Right lobe of liver (tissue), 6 donors: ENCODE measurements around the gene TMEM72. TPM values are rescaled to one million over a fixed set of nuclear protein-coding genes. Genes with fewer than 3 reads are reported as not detected.

ENCODE experiments used
- ATAC-seq, 4 donors: fragments of 200-7000 bp; cut with Tn5 transposase; one replicate each; pipeline ENCODE4 v1.9.1; 2020; ENCODE audit warnings: mild to moderate bottlenecking in 4 of 4, moderate library complexity in 4 of 4
- DNase-seq, 3 donors: peaks; one replicate each; pipeline ENCODE4 v3.0.0-alpha.2; 2020
- H3K27ac ChIP-seq, 3 donors: fragments of 200-600 bp; one replicate each; pipeline ENCODE4 v1.8.0; 2022
- H3K27me3 ChIP-seq, 2 donors: fragments of 200-600 bp; one replicate each; pipeline ENCODE4 v1.8.0; 2022
- H3K36me3 ChIP-seq, 4 donors: fragments of 200-600 bp; sonication (generic) in 1 of 4; one replicate each; pipeline versions ENCODE4 v1.5.1 to v1.8.0; 2017 to 2022; ENCODE audit warnings: control low read depth in 1 of 4
- H3K4me1 ChIP-seq, 4 donors: fragments of 200-600 bp; sonication (generic) in 1 of 4; one replicate each; pipeline versions ENCODE4 v1.5.1 to v1.8.0; 2017 to 2022; ENCODE audit warnings: control low read depth in 1 of 4
- H3K4me3 ChIP-seq, 3 donors: fragments of 200-600 bp; one replicate each; pipeline ENCODE4 v1.8.0; 2022
- H3K9me3 ChIP-seq, 4 donors: fragments of 200-600 bp; sonication (generic) in 1 of 4; one replicate each; pipeline versions ENCODE4 v1.5.1 to v1.8.0; 2017 to 2022; ENCODE audit warnings: control low read depth in 1 of 4
- CTCF ChIP-seq, 4 donors: fragments of 200-600 bp in 3 of 4; fragments of 450-650 bp in 1 of 4; IDR thresholded peaks; one replicate each; pipeline versions ENCODE4 v1.5.1 to v1.8.0; 2016 to 2022; ENCODE audit warnings: antibody characterized with exemption in 4 of 4, mild to moderate bottlenecking in 2 of 4
- POLR2A ChIP-seq: fragments of 450-650 bp; IDR thresholded peaks from one replicate; pipeline ENCODE4 v1.6.1; 2017; ENCODE audit warnings: antibody characterized with exemption, mild to moderate bottlenecking
- WGBS: methylation state at CpG from one replicate; pipeline ENCODE4 v1.1.6; 2018; ENCODE audit warnings: low coverage, low lambda C conversion rate; ENCODE audit not compliant: insufficient coverage; ENCODE audit errors: missing lambda C conversion rate; 5-methylcytosine and 5-hydroxymethylcytosine counted together
- intact Hi-C, 2 donors: fragments of 100-400 bp; cut with DNase I; formaldehyde crosslinking; loops; one replicate each; pipeline versions ENCODE4 v1.11.2 to v1.14.1; 2022
- total RNA-seq, 6 experiments: library from RNA; depleted of rRNA in 2 of 6; stranded (reverse); fragments of >200 nt in 2 of 6; fragmentation: NEBNext Ultra II Directional in 3 of 6; extraction: Animal tissue kit (Norgen Biotek cat#: 25700) in 3 of 6; gene quantifications; one replicate each; pipeline versions ENCODE4 v1.1.0 to v1.2.4, GENCODE V29; 2016 to 2023
- donor health status: DM: no; HTN: yes; CAD: no.
- donor health status: DM: no; HTN: no; CAD: no.
- donor health status: DM: no; HTN: no; CAD: no.
- donor health status: DM: no; HTN: yes; CAD: no.
- donor health status: DM: no; HTN: yes; CAD: no.

Gene TMEM72
- total RNA-seq, 6 experiments from 2014 or later: not detected

GRCh38 chr10:44978570-44979280 lies 67.6 kb downstream of the TMEM72 start, which contains the start of gene DEPP1:
TSS of gene DEPP1 (minus strand) at chr10:44978809. CDS start at chr10:44978030, 779 bp downstream.
- H3K27ac ChIP-seq: peak within 1 kb of the TSS; percentile 90 to 96 (median 93)
- intact Hi-C loops: no loop called here
- 7% methylated on average over 3 of the region's 12 CpGs for WGBS
- H3K4me1 ChIP-seq: peaks cover 0 to 70% (median 31%) of the 10 kb centered on the region in 4 donors
- TF ChIP-seq CTCF (IDR thresholded peaks at IDR 0.05) (peak in 2 of 4 donors; percentile 16 to 23), POLR2A (peak; percentile 99)
- ATAC-seq (peak; percentile 30 to 65 (median 56)), DNase-seq (peak; percentile 94 to 95 (median 94))
- H3K27me3 ChIP-seq: no peaks in the 10 kb centered on the region
- no peaks in the 10 kb centered on the region for H3K9me3 ChIP-seq
- peaks cover 0 to 3% (median 0%) of the 10 kb centered on the region in 4 donors for H3K36me3 ChIP-seq
- H3K4me3 ChIP-seq: peak within 1 kb of the TSS; percentile 68 to 83 (median 81)

- WGBS: 73% methylated on average over 10 of the region's 13 CpGs
- ATAC-seq: no peak
- no peaks in the 10 kb centered on the region for H3K9me3 ChIP-seq
- no peaks in the 10 kb centered on the region for H3K27me3 ChIP-seq
- peak in 1 of 3 donors; percentile 49 for DNase-seq
- peak overlapping the region in 2 of 3 donors; percentile 68 to 83 for H3K4me3 ChIP-seq
- intact Hi-C loops: no loop called here
- TF ChIP-seq POLR2A (no peak), CTCF (IDR thresholded peaks at IDR 0.05) (no peak)
- H3K27ac ChIP-seq: peak overlapping the region; percentile 90 to 96 (median 93)
- H3K36me3 ChIP-seq: peaks cover 0 to 3% (median 0%) of the 10 kb centered on the region in 4 donors
- peaks cover 0 to 62% (median 30%) of the 10 kb centered on the region in 4 donors for H3K4me1 ChIP-seq
Measured at GRCh38 chr10:44979281-44980191, 68.4 kb downstream of the TMEM72 start.

GRCh38 chr10:44980309-44981171 lies 69.4 kb downstream of the TMEM72 start:
- DNase-seq (peak in 2 of 3 donors; percentile 46 to 73), ATAC-seq (peak; percentile 32 to 62 (median 48))
- Histone ChIP-seq H3K27ac (peak overlapping the region; percentile 90 to 96 (median 93)), H3K27me3 (no peaks in the 10 kb centered on the region), H3K36me3 (peaks cover 0 to 6% (median 2%) of the 10 kb centered on the region in 4 donors), H3K4me3 (no peak overlapping the region), H3K9me3 (no peaks in the 10 kb centered on the region), H3K4me1 (peaks cover 0 to 67% (median 29%) of the 10 kb centered on the region in 4 donors)
- TF ChIP-seq POLR2A (no peak), CTCF (IDR thresholded peaks at IDR 0.05) (peak in 1 of 4 donors; percentile 37)
- WGBS: 30% methylated on average over 12 of the region's 14 CpGs
- intact Hi-C loops: no loop called here
